Epithelial cell of proximal tubule (primary cell): Measurements from ENCODE around the gene PLEKHJ1. TPM values are rescaled to one million over a fixed set of nuclear protein-coding genes. Genes with fewer than 3 reads are reported as not detected.

Experiments used
- DNase-seq: peaks from one replicate; pipeline ENCODE4 v3.0.0-alpha.2; 2011; ENCODE audit warnings: low read depth
- H3K4me3 ChIP-seq: 2 replicates; pipeline ENCODE4 v1.5.1; 2011; ENCODE audit warnings: low read depth, mild to moderate bottlenecking, low read length
- total RNA-seq: library from RNA; depleted of rRNA; stranded (reverse); fragments of >200 nt; gene quantifications from 2 replicates; pipeline ENCODE4 v1.2.3, GENCODE V29; 2015
- TF ChIP-seq, protein P1 (sequence below): conservative IDR thresholded peaks from 2 replicates; pipeline ENCODE4 v1.5.1; 2012; ENCODE audit warnings: low read depth, mild to moderate bottlenecking, low read length

Gene PLEKHJ1
- total RNA-seq, 1 donor from 2014 or later, result 167 TPM

DNA sequence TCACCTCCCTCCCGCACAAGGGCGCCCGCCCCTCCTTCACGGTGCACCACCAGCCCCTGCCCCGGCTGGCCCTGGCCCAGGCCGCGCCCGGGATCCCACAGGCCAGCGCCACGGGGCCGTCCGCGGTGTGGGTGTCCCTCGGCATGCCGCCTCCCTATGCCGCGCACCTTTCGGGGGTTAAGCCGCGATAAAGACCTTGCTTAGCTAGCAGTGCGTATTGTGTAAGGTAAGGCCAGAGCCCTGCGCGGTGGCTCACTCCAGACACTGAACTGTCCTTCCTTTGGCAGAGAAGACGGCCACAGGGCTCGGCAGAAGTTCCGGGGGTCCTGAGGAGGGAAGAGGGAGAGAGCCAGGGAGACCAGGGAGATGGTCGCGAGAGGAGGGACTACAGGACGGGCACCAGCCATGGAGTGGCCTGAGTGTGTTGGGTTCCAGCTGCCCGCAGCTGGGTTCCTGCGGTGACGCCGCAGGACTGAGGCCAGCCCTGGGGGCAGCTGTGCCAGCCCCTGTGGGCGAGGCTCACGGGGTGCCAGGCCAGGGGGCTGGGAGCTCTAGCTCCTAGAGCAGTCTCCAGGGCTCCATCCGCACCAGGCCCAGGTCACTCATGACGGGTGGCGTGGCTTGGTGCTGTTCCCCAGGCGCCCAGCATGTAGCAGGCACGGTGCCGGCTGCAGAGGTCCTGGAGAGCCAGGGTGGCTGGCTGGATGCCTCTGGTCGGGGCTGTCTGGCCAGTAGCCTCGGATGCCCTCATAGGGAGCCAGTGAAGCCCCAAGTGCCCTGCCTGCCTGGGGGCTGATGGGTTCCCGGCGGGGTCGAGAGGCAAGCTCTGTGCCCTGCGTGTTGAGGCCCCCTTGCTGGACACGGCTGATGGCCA is 7.7 kb downstream of the PLEKHJ1 start:
- no peak overlapping the region for H3K4me3 ChIP-seq
- DNase-seq, result no peak
- TF ChIP-seq, protein P1, sequence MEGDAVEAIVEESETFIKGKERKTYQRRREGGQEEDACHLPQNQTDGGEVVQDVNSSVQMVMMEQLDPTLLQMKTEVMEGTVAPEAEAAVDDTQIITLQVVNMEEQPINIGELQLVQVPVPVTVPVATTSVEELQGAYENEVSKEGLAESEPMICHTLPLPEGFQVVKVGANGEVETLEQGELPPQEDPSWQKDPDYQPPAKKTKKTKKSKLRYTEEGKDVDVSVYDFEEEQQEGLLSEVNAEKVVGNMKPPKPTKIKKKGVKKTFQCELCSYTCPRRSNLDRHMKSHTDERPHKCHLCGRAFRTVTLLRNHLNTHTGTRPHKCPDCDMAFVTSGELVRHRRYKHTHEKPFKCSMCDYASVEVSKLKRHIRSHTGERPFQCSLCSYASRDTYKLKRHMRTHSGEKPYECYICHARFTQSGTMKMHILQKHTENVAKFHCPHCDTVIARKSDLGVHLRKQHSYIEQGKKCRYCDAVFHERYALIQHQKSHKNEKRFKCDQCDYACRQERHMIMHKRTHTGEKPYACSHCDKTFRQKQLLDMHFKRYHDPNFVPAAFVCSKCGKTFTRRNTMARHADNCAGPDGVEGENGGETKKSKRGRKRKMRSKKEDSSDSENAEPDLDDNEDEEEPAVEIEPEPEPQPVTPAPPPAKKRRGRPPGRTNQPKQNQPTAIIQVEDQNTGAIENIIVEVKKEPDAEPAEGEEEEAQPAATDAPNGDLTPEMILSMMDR, result no peak

DNA sequence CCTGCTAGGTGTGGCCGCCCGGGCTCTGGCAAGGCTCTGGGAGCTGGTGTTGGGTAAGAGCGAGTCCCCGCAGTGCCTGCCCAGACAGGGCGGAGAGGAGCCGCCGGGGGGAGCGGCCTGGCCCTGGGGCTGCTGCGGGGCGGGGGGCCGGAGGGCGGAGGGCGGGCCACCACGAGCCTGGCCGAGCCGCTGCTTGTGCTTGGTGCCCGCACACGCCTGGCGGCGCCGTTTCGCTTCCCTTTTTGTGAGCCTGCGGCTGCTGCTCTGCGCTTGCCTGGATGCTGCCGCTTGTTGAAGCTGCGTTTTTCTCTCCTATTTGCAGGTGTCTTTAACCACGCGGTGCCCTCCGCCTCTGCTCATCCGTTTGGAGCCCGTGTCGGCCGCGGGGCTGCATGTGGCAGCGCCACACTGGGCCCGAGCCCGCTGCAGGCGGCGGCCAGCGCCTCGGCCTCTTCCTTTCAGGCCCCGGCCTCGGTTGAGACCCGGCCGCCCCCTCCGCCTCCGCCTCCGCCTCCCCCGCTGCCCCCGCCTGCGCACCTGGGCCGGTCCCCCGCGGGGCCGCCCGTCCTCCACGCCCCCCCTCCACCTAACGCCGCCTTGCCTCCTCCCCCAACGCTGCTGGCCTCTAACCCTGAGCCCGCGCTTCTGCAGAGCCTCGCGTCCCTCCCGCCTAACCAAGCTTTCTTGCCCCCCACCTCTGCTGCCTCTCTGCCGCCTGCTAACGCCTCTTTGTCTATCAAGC is 8.5 kb downstream of the PLEKHJ1 start:
- no peak overlapping the region for H3K4me3 ChIP-seq
- no peak for DNase-seq
- TF ChIP-seq, protein P1, result no peak

DNA sequence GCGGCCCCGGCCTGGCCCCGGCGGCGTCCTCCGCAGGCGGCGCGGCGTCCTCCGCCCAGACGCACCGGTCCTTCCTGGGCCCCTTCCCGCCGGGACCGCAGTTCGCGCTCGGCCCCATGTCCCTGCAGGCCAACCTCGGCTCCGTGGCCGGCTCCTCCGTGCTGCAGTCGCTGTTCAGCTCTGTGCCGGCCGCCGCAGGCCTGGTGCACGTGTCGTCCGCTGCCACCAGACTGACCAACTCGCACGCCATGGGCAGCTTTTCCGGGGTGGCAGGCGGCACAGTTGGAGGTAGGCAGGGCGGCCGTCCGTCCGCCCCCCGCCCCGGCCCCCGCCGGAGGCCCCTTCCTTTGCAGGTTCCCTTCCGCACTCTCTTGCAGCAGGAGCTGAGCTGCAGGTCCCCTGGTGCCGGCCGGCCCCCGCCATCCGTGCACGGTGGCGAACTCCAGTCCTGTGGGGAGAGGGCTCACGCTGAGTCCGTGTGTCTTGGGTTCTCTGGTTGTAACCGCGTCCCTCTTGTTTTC is 9.2 kb downstream of the PLEKHJ1 start:
- DNase-seq, result no peak
- H3K4me3 ChIP-seq, result no peak overlapping the region
- TF ChIP-seq, protein P1, result no peak

DNA sequence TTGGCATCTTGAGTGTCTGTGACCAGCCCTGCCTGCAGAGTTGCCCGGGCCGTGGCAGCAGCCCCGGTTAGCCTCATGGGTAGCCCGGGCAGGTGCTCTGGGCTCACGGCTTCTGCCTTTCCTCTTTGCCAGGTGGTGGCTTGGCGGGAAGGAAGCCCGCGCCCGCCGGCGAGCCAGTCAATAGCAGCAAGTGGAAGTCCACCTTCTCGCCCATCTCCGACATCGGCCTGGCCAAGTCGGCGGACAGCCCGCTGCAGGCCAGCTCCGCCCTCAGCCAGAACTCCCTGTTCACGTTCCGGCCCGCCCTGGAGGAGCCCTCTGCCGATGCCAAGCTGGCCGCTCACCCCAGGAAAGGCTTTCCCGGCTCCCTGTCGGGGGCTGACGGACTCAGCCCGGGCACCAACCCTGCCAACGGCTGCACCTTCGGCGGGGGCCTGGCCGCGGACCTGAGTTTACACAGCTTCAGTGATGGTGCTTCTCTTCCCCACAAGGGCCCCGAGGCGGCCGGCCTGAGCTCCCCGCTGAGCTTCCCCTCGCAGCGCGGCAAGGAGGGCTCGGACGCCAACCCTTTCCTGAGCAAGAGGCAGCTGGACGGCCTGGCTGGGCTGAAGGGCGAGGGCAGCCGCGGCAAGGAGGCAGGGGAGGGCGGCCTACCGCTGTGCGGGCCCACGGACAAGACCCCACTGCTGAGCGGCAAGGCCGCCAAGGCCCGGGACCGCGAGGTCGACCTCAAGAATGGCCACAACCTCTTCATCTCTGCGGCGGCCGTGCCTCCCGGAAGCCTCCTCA is 9.9 kb downstream of the PLEKHJ1 start:
- TF ChIP-seq, protein P1, result no peak
- no peak for DNase-seq
- H3K4me3 ChIP-seq, result no peak overlapping the region

DNA sequence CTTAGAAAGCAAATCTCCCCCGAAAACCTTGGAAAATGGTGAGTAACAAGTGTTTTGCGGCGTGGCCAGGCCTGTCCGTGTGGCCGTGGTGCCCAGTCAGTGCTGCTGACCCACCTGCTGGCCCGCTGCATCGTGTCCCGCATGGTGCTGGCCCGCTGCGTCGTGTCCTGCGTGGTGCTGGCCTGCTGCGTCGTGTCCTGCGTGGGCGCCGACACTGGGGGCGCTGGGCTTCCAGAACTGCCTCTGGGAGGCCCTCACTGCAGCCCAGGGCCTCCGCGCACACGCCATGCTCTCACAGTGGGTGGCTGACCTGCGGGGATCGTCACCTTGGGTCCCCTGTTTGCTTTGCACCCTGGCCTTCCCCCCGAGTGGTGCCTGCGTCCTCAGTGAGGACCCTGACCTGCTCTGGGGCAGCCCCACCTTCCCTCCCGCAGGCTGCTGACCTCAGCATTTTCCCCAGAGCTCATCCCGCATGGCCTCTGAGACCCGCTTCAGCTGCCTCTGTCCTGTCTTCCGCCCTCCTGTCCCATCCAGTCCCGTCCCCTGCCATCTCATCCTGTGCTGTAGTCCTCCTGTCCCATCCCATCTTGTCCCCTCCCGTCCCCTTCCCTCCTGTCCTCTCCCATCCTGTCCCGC is 10.6 kb downstream of the PLEKHJ1 start:
- TF ChIP-seq, protein P1, result no peak

DNA sequence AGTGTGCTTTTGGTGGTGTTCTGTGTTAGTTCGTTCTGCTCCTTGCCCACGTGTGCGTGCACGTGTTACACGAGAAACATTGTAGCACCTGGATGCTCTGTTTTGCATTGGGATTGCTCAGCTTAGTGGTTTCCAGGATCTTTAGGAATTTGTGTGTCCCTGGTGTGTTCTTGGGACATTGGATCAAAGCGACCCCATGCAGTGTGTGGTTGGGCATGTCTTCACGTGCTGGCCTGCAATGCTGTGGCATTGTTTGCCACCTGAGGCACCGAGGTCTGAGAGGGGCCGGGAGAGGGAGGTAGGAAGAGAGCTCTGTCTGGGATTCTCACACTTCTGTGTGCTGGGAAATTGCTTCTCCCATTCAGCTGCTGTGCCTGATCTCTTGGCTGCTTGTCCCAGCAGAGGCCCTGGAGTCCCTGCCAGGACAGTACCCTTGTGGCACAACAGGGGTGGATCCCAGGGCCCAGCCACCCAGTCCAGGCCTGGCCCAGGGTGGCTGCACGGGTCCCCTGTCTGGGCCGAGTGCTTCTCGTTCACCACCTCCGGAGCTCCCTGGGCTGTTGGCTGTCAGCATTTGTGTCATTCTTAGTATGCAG is 11.3 kb downstream of the PLEKHJ1 start:
- TF ChIP-seq, protein P1, result no peak
- no peak for DNase-seq
- no peak overlapping the region for H3K4me3 ChIP-seq

More for the DNA sequence above, 10.6 kb downstream of the PLEKHJ1 start:
- H3K4me3 ChIP-seq, result no peak overlapping the region
- DNase-seq, result no peak
